Inflammatory macrophage treated with lipopolysaccharide for 4 hours (primary cell): ENCODE measurements around the gene GNGT1.

ENCODE experiments used
- DNase-seq: peaks from one replicate; pipeline ENCODE4 v3.0.0-alpha.2; 2020

Gene GNGT1

DNA sequence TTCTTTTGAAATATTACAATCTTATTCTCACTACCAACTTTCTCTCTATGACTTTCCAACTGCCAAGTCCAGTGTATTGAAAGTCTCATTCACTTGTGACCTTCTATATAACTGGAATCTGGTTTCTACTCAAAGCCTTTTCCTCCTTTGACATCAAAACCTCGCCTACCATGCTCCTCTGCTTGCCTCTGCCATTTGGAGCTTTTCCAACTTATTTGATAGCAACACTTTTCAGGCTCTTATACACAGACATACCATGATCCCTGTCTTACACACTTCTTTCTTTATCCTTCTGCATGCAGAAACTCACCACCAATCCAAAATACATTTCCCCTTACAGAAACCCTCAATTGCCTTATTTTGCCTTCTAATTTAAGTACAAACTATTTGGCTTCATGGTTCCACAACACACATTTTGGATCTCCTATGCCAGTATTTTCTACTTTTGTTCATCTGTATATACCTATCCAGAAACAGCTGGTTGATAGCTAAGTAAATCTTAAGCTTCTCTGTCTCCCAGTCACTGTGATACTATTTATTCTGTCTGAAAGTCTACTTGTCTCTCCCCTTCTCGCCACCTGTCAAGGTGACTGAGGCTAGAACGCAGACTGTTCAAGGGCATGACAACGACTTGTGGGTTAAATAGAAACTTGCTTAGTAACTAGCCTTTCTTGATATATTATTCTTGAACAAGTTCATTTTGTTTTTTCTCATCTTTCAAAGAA, 37.6 kb downstream of the GNGT1 start:
- DNase-seq: no peak

DNA sequence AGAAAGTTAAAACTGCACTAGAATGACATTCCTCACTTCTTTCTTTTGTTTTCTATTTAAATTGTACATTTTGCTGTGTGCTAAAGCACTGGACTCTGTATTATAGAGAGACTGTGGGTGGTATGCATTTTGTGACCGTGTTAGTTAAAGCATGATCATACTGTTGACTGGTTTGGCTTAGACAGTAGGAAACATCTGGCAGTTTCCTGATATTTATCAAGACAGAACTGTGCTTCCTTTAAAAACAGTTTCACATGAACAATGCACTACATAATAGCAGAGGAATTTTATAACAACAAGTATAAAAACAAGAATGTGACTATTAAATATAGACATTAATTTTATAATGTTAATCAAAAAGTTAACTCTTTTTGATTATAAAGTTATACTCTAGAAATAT, 38.3 kb downstream of the GNGT1 start:
- DNase-seq: no peak

DNA sequence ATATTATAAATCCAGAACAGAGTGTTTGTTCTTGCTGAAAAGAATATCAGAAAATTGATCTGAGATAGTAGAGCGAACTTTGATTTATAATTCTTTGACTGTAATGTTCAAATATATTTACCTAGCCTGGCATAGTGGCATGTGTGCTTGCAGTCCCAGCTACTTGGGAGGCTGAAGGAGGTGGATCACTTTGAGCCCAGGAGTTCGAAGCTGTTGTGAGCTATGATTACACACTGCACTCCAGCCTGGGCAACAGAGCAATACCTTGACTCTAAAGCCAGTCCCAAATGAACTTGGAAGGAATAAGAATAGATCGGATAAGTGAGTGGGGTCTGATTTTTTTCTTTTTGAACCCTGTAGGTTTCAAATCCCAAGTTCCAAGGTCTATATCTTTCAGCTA, 38.7 kb downstream of the GNGT1 start:
- DNase-seq: no peak

DNA sequence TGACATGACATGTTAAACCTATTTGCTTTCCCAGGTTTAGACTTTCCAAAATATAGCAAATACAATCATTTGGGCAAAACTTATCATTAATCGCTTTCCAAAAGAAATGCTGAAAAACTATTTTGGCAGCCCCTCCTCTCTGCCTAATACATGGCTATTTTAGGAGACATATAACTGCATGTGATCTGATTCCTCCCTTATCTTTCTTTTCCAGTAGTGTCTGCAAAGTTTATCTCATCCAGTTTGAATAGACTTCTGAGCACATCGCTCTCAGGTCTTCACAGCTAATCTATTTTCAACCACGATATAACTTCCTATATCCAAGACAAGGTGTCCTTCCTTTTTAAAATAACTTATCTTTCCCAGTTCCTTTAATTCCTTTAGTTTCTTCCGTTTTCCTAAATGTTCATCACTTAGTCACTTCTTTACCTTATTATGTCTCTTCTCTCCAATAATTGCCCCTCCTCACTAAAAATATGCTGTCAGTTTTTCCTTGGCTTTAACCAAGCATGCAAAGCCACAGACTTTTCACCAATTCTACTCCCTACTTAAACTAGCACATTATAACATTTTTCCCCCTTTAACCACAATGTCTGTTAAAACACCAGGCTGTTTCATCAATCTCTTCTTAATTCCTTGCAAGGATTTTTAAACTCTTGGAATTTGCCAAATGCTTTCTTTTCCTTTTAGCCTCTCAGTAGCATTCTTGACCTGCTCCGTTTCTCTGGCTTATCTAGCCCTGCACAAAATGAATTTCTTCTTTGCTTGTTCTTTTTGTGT, 39.6 kb downstream of the GNGT1 start:
- no peak for DNase-seq

DNA sequence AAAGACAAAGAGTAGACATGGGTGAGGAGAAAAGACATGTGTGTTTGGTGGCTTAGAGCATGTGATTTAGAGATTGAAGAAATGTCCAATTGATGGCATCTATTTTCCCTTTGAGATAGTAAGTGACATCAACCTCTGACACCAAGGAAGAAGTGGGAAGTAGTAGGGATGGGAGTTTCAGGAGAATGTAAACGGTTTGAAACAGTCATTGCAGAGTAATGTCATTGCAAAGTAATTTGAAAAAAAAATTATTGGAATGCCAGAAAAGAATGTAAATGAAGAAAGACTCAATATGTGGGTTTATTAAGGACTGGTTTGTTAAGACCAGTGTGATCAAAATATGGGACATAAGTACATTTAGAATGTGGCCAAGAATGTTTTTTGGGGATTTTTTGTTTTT, 41.7 kb downstream of the GNGT1 start:
- DNase-seq: no peak

DNA sequence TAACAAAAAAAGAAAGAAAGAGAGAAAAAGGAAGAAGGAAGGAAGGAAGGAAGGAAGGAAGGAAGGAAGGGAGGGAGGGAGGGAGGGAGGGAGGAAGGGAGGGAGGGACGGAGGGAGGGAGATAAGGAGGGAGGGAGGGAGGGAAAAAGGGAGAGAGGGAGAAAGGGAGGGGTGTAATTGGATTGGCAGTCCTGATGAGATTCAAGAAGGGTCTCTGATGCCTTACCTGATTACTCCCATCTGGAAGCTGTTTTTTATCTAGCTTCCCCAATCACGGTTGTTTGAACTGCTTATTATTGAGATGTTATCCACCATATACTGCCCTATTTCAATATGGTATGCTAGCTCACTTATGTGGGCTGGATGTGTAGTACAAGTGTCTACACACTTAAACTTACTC, 42.5 kb downstream of the GNGT1 start:
- DNase-seq: no peak

DNA sequence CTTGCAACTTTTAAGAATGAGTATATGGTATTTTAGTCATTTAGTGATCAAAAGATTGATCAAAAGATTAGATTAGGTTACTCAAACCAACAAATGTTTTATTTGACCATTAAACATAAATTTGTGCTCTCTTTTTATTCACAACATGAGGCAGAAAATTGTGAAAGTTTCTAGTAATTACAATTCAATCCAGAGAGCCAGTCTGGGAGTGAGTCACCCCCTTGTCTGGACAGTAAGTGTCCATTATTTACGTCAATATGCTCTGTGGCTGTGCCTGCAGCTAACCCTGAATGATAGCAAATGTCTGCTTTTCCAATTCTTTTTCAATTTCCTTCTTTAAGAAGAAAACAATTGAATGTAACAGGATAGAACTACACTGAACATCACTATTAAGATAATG, 43.1 kb downstream of the GNGT1 start:
- DNase-seq: no peak

DNA sequence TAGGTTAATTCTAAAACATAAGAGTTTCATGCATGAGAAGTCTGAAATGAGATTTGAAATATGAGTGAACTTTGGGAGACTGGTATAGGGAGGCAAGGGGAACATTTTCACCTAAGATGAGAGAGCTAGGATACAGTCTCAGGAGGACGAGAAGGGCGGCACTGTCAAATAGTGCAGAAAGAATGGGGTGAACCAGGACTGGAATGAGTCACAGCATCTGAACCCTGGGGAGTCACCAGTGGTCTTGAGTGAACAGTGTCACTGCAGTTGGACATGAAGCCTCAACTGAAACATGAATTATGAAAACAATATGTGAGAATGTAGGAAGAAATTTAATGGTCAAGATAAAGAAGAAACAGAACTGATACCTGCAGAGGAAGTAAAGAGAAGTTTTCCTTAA, 48.9 kb downstream of the GNGT1 start:
- DNase-seq: no peak

DNA sequence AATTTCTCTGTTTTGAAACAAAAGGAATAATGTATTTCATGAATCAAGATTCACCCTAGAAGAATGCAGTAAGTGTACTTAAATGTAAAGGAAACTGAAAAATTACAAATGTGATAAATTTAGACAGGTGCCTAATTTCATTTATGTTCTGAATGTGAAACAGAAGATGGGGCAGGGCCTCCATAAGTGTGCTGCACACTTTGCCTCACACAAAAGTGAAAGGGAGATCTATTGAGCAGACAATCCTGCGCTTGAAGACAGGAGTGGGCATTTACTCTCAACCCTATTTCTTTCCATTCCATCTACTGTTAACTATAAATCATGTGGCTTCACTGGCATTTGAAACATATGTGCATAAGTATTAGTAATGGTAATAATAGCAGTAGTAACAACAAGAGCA, 51.4 kb downstream of the GNGT1 start:
- no peak for DNase-seq

DNA sequence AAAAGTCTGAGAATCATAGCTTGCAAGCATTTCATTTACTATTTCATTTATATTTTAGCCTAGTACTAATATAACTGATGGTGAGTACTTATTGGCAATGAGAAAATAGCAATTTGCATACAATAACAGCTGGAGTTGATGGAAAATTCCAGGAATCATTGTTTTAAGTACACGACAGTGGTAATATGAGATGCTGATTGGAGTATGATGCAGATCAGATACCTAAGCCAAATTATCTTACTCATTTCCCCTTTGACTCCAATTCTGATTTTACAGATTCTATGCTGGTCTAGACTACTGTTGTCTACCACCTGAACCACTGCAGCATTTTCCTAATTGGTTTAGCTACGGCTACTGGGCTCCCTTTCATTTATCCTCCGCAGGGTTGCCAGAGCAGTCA, 51.8 kb downstream of the GNGT1 start:
- no peak for DNase-seq

DNA sequence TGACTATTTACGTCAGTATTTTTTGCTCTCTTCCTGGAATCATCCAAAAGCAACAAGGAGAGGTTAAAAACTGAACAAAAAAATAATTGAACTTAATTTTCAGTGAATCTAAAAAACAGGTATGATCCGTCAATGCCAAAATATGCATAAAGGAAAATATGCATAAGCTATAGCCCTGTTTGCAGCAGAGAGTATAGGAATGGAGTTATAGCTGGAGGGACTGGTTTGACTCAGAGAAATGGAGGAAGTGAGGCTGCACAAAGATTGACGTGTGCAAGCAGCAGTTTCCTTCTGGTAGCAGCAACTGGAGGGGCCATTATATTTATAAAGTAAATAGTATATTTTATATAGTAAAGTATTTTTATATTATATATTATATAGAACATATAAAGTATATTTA, 52.3 kb downstream of the GNGT1 start:
- no peak for DNase-seq
